ENCODE results near the gene MAGEH1.
"Not testable (repeated sequence)": the region's sequence is repeated elsewhere in the genome, so short reads cannot be mapped to it uniquely, and the experiment has no call there.

Gene MAGEH1

GRCh38 chrX:55465108-55465507 lies 13.2 kb downstream of the MAGEH1 start:
- H3K9ac ChIP-seq (ENCODE audit: low read length); H3K4me2 ChIP-seq (ENCODE audit: low read length); H3K79me2 ChIP-seq (ENCODE audit: low read length); H3K4me1 ChIP-seq (ENCODE audit: low read length); H3K4me3 ChIP-seq (ENCODE audit: low read length); H3K9me3 ChIP-seq (ENCODE audit: insufficient read depth, low read length); H3K36me3 ChIP-seq (replicated peaks; ENCODE audit: low read depth, low read length); H4K20me1 ChIP-seq (ENCODE audit: insufficient read depth, low read length); H2AFZ ChIP-seq (ENCODE audit: low read depth, low read length); H3K27ac ChIP-seq (ENCODE audit: low read length); H3K27me3 ChIP-seq (ENCODE audit: low read depth, low read length): not testable (repeated sequence)

GRCh38 chrX:55465791-55466190 lies 13.9 kb downstream of the MAGEH1 start:
- not testable (repeated sequence) for H3K4me3 ChIP-seq (ENCODE audit: low read length); H3K27me3 ChIP-seq (ENCODE audit: low read depth, low read length); H3K4me1 ChIP-seq (ENCODE audit: low read length); H4K20me1 ChIP-seq (ENCODE audit: insufficient read depth, low read length); H3K9ac ChIP-seq (ENCODE audit: low read length); H3K36me3 ChIP-seq (replicated peaks; ENCODE audit: low read depth, low read length); H3K4me2 ChIP-seq (ENCODE audit: low read length); H3K27ac ChIP-seq (ENCODE audit: low read length); H2AFZ ChIP-seq (ENCODE audit: low read depth, low read length); H3K9me3 ChIP-seq (ENCODE audit: insufficient read depth, low read length); H3K79me2 ChIP-seq (ENCODE audit: low read length)

DNA sequence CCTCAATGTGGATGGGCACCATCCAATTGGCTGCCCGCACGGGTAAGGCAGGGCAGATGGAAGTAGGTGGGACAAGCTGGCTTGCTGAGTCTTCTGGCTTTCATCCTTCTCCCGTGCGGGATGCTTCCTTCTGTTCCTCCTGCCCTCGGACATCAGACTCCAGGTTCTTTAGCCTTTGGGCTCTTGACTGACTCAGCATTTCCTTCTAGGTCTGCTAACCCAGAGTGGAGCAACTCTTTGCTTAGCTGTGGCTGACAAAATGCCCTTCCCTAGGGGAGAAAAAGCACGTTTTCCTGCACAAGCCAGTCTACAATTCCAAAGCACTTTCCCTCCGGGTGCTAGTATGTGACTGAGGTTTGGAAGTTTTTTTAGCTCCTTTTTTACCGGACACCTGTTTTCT lies 28.0 kb downstream of the MAGEH1 start:
- not testable (repeated sequence) for H3K36me3 ChIP-seq (replicated peaks; ENCODE audit: low read depth, low read length); H3K4me1 ChIP-seq (ENCODE audit: low read length); H3K4me3 ChIP-seq (ENCODE audit: low read length); H3K9ac ChIP-seq (ENCODE audit: low read length); H3K27ac ChIP-seq (ENCODE audit: low read length); H3K79me2 ChIP-seq (ENCODE audit: low read length); H3K4me2 ChIP-seq (ENCODE audit: low read length); H4K20me1 ChIP-seq (ENCODE audit: insufficient read depth, low read length); H3K9me3 ChIP-seq (ENCODE audit: insufficient read depth, low read length); H2AFZ ChIP-seq (ENCODE audit: low read depth, low read length); H3K27me3 ChIP-seq (ENCODE audit: low read depth, low read length)

DNA sequence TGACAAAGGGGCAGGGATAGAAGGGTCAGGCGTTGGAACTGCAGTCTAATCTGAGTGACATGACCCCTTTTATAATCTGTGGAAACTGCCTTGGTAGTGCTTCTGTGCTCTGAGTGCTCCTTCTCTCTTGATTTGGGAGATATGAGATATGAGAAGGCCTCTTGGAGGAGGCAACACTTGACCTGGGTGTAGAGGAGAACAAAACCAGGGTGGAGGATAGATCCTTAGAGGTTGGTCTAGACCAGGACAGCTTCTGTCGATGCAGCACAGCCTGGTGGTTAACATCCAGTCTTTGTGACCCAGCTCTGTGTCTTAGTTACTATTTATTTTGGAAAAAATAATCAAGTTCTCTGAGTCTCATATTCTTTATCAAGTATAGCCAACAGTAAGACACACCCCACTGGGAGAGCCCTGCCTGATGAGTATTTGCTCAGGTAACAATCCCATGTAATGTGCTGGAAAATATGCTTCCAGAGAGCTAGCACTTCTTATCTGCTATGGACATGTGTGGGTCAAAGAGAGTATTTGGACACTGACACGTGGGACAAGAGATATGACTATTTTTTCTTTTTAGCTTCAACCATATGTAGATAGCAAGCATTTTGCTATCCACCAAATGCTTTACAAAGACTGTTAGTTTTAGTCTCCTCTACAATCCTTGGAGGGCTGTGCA lies 28.6 kb downstream of the MAGEH1 start:
- H3K4me2 ChIP-seq (ENCODE audit: low read length) = no peak overlapping the region
- no peaks in the 10 kb centered on the region for H3K36me3 ChIP-seq (replicated peaks; ENCODE audit: low read depth, low read length)
- H3K27me3 ChIP-seq (ENCODE audit: low read depth, low read length) = no peaks in the 10 kb centered on the region
- no peak overlapping the region for H3K9ac ChIP-seq (ENCODE audit: low read length)
- no peaks in the 10 kb centered on the region for H3K9me3 ChIP-seq (ENCODE audit: insufficient read depth, low read length)
- H4K20me1 ChIP-seq (ENCODE audit: insufficient read depth, low read length) = no peaks in the 10 kb centered on the region
- no peak overlapping the region for H2AFZ ChIP-seq (ENCODE audit: low read depth, low read length)
- peaks cover 7% of the 10 kb centered on the region for H3K4me1 ChIP-seq (ENCODE audit: low read length)
- H3K79me2 ChIP-seq (ENCODE audit: low read length) = no peaks in the 10 kb centered on the region
- H3K27ac ChIP-seq (ENCODE audit: low read length) = no peak overlapping the region
- no peak for TF ChIP-seq CTCF (IDR thresholded peaks at IDR 0.05; ENCODE audit: low read depth, low read length)
- TF ChIP-seq EZH2phosphoT487 (IDR thresholded peaks at IDR 0.05; ENCODE audit: low read depth) = no peak
- no peak overlapping the region for H3K4me3 ChIP-seq (ENCODE audit: low read length)

GRCh38 chrX:55484948-55485347 lies 33.0 kb downstream of the MAGEH1 start:
- no peak overlapping the region for H3K4me3 ChIP-seq (ENCODE audit: low read length)
- no peak overlapping the region for H2AFZ ChIP-seq (ENCODE audit: low read depth, low read length)
- H3K9me3 ChIP-seq (ENCODE audit: insufficient read depth, low read length) = no peaks in the 10 kb centered on the region
- 0 out of 2 replicates have a peak overlapping the region, but pooled peaks have one; percentile 8 for H3K27ac ChIP-seq (ENCODE audit: low read length)
- no peaks in the 10 kb centered on the region for H3K36me3 ChIP-seq (replicated peaks; ENCODE audit: low read depth, low read length)
- peaks cover 13% of the 10 kb centered on the region for H3K4me1 ChIP-seq (ENCODE audit: low read length)
- H3K4me2 ChIP-seq (ENCODE audit: low read length) = no peak overlapping the region
- no peaks in the 10 kb centered on the region for H4K20me1 ChIP-seq (ENCODE audit: insufficient read depth, low read length)
- H3K79me2 ChIP-seq (ENCODE audit: low read length) = no peaks in the 10 kb centered on the region
- TF ChIP-seq EZH2phosphoT487 (IDR thresholded peaks at IDR 0.05; ENCODE audit: low read depth) = no peak
- no peak overlapping the region for H3K9ac ChIP-seq (ENCODE audit: low read length)
- no peaks in the 10 kb centered on the region for H3K27me3 ChIP-seq (ENCODE audit: low read depth, low read length)

DNA sequence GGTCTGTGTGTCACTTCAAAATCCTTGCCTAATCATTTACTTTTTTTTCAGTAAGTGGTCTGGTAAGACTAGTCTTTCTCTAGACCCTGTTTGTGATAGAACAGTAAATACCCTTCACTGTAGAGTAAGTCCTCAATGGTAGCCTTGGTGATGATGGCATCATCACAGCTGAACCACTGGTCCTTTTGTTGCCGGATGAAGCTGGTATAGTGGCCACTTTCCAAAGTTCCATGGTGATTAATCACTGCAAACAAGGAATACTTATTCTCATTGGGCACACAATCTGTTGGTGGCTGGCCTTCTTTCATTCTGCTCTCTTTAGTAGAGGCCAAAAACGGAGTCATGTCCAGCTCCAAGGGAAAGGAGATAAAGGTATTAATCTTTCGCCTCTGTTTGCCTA lies 34.8 kb downstream of the MAGEH1 start:
- H3K27me3 ChIP-seq (ENCODE audit: low read depth, low read length) = no peaks in the 10 kb centered on the region
- H3K27ac ChIP-seq (ENCODE audit: low read length) = no peak overlapping the region
- H3K4me3 ChIP-seq (ENCODE audit: low read length) = no peak overlapping the region
- no peak overlapping the region for H3K9ac ChIP-seq (ENCODE audit: low read length)
- no peak overlapping the region for H3K4me2 ChIP-seq (ENCODE audit: low read length)
- H3K79me2 ChIP-seq (ENCODE audit: low read length) = no peaks in the 10 kb centered on the region
- H3K9me3 ChIP-seq (ENCODE audit: insufficient read depth, low read length) = no peaks in the 10 kb centered on the region
- TF ChIP-seq EZH2phosphoT487 (IDR thresholded peaks at IDR 0.05; ENCODE audit: low read depth) (no peak), CTCF (IDR thresholded peaks at IDR 0.05; ENCODE audit: low read depth, low read length) (no peak)
- no peaks in the 10 kb centered on the region for H3K36me3 ChIP-seq (replicated peaks; ENCODE audit: low read depth, low read length)
- peaks cover 14% of the 10 kb centered on the region for H3K4me1 ChIP-seq (ENCODE audit: low read length)
- H2AFZ ChIP-seq (ENCODE audit: low read depth, low read length) = no peak overlapping the region
- no peaks in the 10 kb centered on the region for H4K20me1 ChIP-seq (ENCODE audit: insufficient read depth, low read length)
